ENCODE measurements around the gene CXXC1.
A peak's percentile ranks its signal among the peaks of the same experiment; 100 is the strongest.
"Not testable (repeated sequence)": the region's sequence is repeated elsewhere in the genome, so short reads cannot be mapped to it uniquely, and the experiment has no call there.

CXXC1 gene

GRCh38 chr18:50274941-50275340 lies 12.6 kb downstream of the CXXC1 start:
- Mint-ChIP-seq H3K4me3 (no peak overlapping the region), H3K9me3 (no peaks in the 10 kb centered on the region), H3K4me1 (ENCODE audit: low read depth) (peaks cover 9% of the 10 kb centered on the region), H3K27ac (peak overlapping the region; percentile 3), H3K36me3 (ENCODE audit: low read depth) (peaks cover 80% of the 10 kb centered on the region), H3K27me3 (no peaks in the 10 kb centered on the region)
- intact Hi-C loops (cut with micrococcal nuclease), result no loop called here

DNA sequence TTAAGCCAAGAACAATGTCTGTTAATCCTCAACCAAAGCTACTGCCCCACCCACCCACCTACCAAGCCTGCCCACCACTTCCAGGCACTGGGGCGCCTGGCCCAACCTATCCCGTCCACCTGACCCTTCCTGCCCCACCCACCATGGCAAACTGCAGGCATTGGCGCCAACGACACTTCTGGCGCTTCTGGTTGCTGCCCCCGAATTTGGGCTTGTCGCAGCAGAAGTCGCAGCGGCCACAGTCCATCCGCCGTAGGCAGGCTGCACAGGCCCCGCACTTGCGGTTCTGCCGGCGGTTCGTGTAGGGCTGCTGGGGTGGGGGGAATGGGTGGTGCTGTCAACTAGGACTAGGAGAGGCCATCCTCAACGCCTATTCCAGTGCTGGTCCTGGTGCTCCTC lies 13.4 kb downstream of the CXXC1 start:
- Mint-ChIP-seq H3K27me3 (no peaks in the 10 kb centered on the region), H3K4me1 (ENCODE audit: low read depth) (peaks cover 3% of the 10 kb centered on the region), H3K27ac (no peak overlapping the region), H3K4me3 (no peak overlapping the region), H3K9me3 (no peaks in the 10 kb centered on the region), H3K36me3 (ENCODE audit: low read depth) (peaks cover 84% of the 10 kb centered on the region)
- intact Hi-C loops (cut with micrococcal nuclease), result no loop called here

- Mint-ChIP-seq H3K4me3 (no peak overlapping the region), H3K27ac (no peak overlapping the region), H3K9me3 (no peaks in the 10 kb centered on the region), H3K4me1 (ENCODE audit: low read depth) (peaks cover 3% of the 10 kb centered on the region), H3K27me3 (no peaks in the 10 kb centered on the region), H3K36me3 (ENCODE audit: low read depth) (peaks cover 83% of the 10 kb centered on the region)
- intact Hi-C loops (cut with micrococcal nuclease), result no loop called here
Observed at GRCh38 chr18:50273203-50274043, 14.1 kb downstream of the CXXC1 start.

- Mint-ChIP-seq H3K36me3 (ENCODE audit: low read depth) (peaks cover 83% of the 10 kb centered on the region), H3K9me3 (no peaks in the 10 kb centered on the region), H3K4me1 (ENCODE audit: low read depth) (peaks cover 12% of the 10 kb centered on the region), H3K27ac (no peak overlapping the region), H3K4me3 (no peak overlapping the region), H3K27me3 (no peaks in the 10 kb centered on the region)
- intact Hi-C loops (cut with micrococcal nuclease), result no loop called here
Observed at GRCh38 chr18:50272568-50272967, 14.9 kb downstream of the CXXC1 start.

DNA sequence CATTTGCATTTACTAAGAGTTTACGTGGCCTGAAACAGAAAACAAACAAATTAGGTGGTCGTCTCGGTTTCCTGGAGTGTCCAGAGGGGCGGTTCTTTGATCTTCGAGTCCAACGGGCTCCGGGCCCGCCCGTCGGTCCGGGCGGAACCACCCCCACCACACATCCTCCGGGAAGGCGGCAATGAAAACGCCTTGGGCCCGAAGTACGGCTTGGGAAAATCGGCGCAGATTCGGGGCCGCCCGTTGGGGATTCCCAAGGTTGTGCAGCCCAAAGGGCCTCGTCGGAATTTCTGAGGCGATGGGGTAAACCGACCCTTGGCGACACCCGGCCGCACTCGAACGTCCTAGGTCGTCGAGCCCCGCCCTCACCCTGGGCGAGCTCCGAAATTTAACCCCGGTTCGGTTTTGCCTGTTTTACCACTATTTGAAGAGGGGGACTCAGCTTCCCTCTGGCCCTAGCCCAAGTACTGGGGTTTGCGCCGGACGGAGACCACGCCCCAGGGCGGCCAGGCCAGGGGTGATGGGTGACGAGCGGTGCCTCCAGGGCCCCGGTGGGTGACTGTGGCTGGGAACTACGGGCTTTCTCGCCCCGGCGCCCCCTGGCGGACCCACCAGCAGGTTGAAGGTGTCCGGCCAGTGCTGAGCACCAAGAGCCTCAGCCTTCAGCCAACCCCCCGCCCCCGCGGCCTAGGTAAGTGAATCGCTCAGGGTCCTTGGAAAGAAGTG lies 19.3 kb downstream of the CXXC1 start:
- peak overlapping the region; percentile 77 for H3K4me3 Mint-ChIP-seq
- peaks cover 14% of the 10 kb centered on the region for H3K27me3 Mint-ChIP-seq
- no peaks in the 10 kb centered on the region for H3K9me3 Mint-ChIP-seq
- H3K27ac Mint-ChIP-seq, result peak overlapping the region; percentile 88
- intact Hi-C loops (cut with micrococcal nuclease), result loop anchor here (5.0 kb wide), 1 partner anchor 89 kb away; no protein-coding TSS in a partner anchor
- peaks cover 47% of the 10 kb centered on the region for H3K36me3 Mint-ChIP-seq (ENCODE audit: low read depth)
- H3K4me1 Mint-ChIP-seq (ENCODE audit: low read depth), result peaks cover 27% of the 10 kb centered on the region

DNA sequence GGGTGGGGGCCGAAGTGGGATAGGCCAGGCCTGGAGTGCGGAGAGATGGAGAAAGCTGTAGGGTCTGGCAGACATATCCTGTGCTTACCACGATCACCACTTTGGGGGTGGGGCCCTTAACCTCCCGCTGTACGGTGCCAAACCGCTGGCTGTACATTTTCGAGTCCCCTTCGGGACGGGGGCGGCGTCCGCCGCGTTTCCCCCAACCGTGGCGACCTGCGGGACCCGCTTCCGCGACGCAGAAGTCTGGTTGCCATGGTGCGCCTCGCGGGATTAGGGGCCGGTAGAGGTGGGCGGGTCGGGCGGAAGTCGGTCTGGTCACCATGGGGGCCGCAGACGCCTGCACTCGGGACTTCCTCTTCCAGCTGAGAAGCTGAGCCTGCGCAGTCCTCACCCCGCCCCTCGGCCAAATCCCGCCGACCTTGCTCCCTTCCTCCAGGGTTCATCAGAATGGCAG lies 21.2 kb downstream of the CXXC1 start, which contains the start of gene CFAP53:
TSS of gene CFAP53 (minus strand) at position 248 of the 457 bp plus-strand sequence. CDS start at position 157, 91 bp downstream.
- Mint-ChIP-seq H3K27me3 (peaks cover 18% of the 10 kb centered on the region), H3K9me3 (no peaks in the 10 kb centered on the region), H3K4me3 (peak within 1 kb of the TSS; percentile 86), H3K4me1 (ENCODE audit: low read depth) (peaks cover 27% of the 10 kb centered on the region), H3K36me3 (ENCODE audit: low read depth) (peaks cover 28% of the 10 kb centered on the region), H3K27ac (peak within 1 kb of the TSS; percentile 81)
- intact Hi-C loops (cut with micrococcal nuclease), result loop anchor here (1.0 to 5.0 kb wide), 4 partner anchors 15 to 108 kb away; partner anchors contain the start of genes CXXC1 and MBD1

GRCh38 chr18:50262977-50263376 lies 24.5 kb downstream of the CXXC1 start:
- no peak overlapping the region for H3K4me3 Mint-ChIP-seq
- intact Hi-C loops (cut with micrococcal nuclease), result no loop called here
- peaks cover 24% of the 10 kb centered on the region for H3K27me3 Mint-ChIP-seq
- H3K36me3 Mint-ChIP-seq (ENCODE audit: low read depth), result peaks cover 4% of the 10 kb centered on the region
- no peak overlapping the region for H3K27ac Mint-ChIP-seq
- H3K9me3 Mint-ChIP-seq, result no peaks in the 10 kb centered on the region
- peaks cover 19% of the 10 kb centered on the region for H3K4me1 Mint-ChIP-seq (ENCODE audit: low read depth)

DNA sequence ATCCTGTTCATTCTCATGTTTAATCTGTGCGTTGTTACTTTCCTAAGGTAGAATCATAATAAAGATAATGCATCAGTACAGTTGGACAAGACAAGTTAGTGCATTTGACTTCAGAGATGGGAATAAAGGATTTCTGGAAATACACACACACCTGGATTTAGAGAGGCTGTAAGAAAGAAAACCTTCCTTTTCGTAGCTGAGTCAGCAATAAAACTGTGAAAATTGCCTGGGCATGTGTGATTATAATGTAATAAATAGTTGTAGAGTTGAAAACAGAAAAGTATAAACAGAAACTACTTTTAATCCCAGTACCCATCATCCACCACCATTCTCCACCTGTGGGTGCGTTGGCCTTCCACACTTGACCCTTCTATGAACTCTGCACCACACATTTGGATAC lies 36.6 kb downstream of the CXXC1 start:
- H3K36me3 Mint-ChIP-seq (ENCODE audit: low read depth), result no peaks in the 10 kb centered on the region
- no peak overlapping the region for H3K27ac Mint-ChIP-seq
- no peaks in the 10 kb centered on the region for H3K4me1 Mint-ChIP-seq (ENCODE audit: low read depth)
- H3K4me3 Mint-ChIP-seq, result no peak overlapping the region
- peaks cover 4% of the 10 kb centered on the region for H3K27me3 Mint-ChIP-seq
- H3K9me3 Mint-ChIP-seq, result no peaks in the 10 kb centered on the region
- intact Hi-C loops (cut with micrococcal nuclease), result no loop called here

DNA sequence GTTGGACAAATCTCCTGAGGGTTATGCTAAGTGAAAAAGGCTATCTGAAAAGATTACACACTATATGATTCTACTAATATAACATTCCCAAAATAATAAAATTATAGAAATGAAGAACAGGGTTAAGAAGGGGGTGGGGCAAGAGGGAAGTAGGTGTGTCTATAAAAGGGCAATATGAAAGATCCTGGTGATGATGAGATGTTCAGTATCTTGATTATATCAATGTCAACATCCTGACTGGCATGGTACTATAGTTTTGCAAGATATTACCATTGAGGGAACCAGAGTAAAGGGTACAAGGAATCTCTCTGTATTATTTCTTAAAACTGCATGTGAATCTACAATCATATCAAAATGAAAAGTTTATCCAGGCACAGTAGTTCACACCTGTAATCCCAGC lies 37.9 kb downstream of the CXXC1 start:
- Mint-ChIP-seq H3K9me3 (no peaks in the 10 kb centered on the region), H3K4me3 (no peak overlapping the region), H3K27ac (no peak overlapping the region), H3K27me3 (peaks cover 4% of the 10 kb centered on the region), H3K4me1 (ENCODE audit: low read depth) (no peaks in the 10 kb centered on the region), H3K36me3 (ENCODE audit: low read depth) (no peaks in the 10 kb centered on the region)
- intact Hi-C loops (cut with micrococcal nuclease), result no loop called here

GRCh38 chr18:50247561-50247960 lies 39.9 kb downstream of the CXXC1 start:
- H3K36me3 Mint-ChIP-seq (ENCODE audit: low read depth), result no peaks in the 10 kb centered on the region
- intact Hi-C loops (cut with micrococcal nuclease), result no loop called here

GRCh38 chr18:50241768-50242167 lies 45.7 kb downstream of the CXXC1 start:
- H3K27me3 Mint-ChIP-seq; H3K36me3 Mint-ChIP-seq (ENCODE audit: low read depth); H3K4me1 Mint-ChIP-seq (ENCODE audit: low read depth); H3K27ac Mint-ChIP-seq; H3K4me3 Mint-ChIP-seq; intact Hi-C loops (cut with micrococcal nuclease): not testable (repeated sequence)
- H3K9me3 Mint-ChIP-seq, result peaks cover 37% of the 10 kb centered on the region

More at GRCh38 chr18:50247561-50247960, 39.9 kb downstream of the CXXC1 start:
- peaks cover 7% of the 10 kb centered on the region for H3K9me3 Mint-ChIP-seq
- no peak overlapping the region for H3K27ac Mint-ChIP-seq
- H3K4me3 Mint-ChIP-seq, result no peak overlapping the region
- no peaks in the 10 kb centered on the region for H3K4me1 Mint-ChIP-seq (ENCODE audit: low read depth)
- peaks cover 4% of the 10 kb centered on the region for H3K27me3 Mint-ChIP-seq

- intact Hi-C loops (cut with micrococcal nuclease), result no loop called here
- Mint-ChIP-seq H3K27me3 (peaks cover 7% of the 10 kb centered on the region), H3K36me3 (ENCODE audit: low read depth) (no peaks in the 10 kb centered on the region), H3K9me3 (peaks cover 37% of the 10 kb centered on the region), H3K27ac (no peak overlapping the region), H3K4me3 (no peak overlapping the region), H3K4me1 (ENCODE audit: low read depth) (no peaks in the 10 kb centered on the region)
Observed at GRCh38 chr18:50240080-50240563, 47.4 kb downstream of the CXXC1 start.

GRCh38 chr18:50232419-50232818 lies 55.1 kb downstream of the CXXC1 start:
- H3K27me3 Mint-ChIP-seq, result peaks cover 12% of the 10 kb centered on the region
- H3K36me3 Mint-ChIP-seq (ENCODE audit: low read depth), result no peaks in the 10 kb centered on the region
- H3K9me3 Mint-ChIP-seq, result no peaks in the 10 kb centered on the region
- intact Hi-C loops (cut with micrococcal nuclease), result no loop called here
- H3K4me3 Mint-ChIP-seq, result no peak overlapping the region
- H3K4me1 Mint-ChIP-seq (ENCODE audit: low read depth), result no peaks in the 10 kb centered on the region
- no peak overlapping the region for H3K27ac Mint-ChIP-seq

Measured in dendritic cell treated with granulocyte-macrophage colony-stimulating factor and Interleukin-4, amounts not matched to agents 40 ng/mL and 50 ng/mL, for 4 days (primary cell).